K562 (cell line): Measurements from ENCODE around the gene MPDZ. TPM values are rescaled to one million over a fixed set of nuclear protein-coding genes. Genes with fewer than 3 reads are reported as not detected.
A peak's percentile ranks its signal among the peaks of the same experiment; 100 is the strongest.

Experiments
- ATAC-seq: fragments of 200-7000 bp; cut with Tn5 transposase; 3 replicates; pipeline ENCODE4 v1.9.1; 2020; ENCODE audit warnings: moderate library complexity
- BruUV-seq: library from RNA; stranded (reverse); fragments of 400-500 nt; replicated peaks from 2 replicates; lab custom pipeline; 2021; lab: Mats Ljungman, UMichigan
- CTCF ChIA-PET: fragments of 300-600 bp; formaldehyde crosslinking; extraction: SDS; loops from one replicate; lab custom pipeline; 2021; ENCODE audit warnings: low intra/inter-chr PET ratio; lab: Yijun Ruan, JAX
- POLR2A ChIA-PET: fragments of 300-600, 350-650 bp; sonication (Branson Sonifier 250); formaldehyde crosslinking; extraction: SDS; loops from one replicate; lab custom pipeline; 2021; ENCODE audit warnings: antibody characterized with exemption, inconsistent platforms; lab: Yijun Ruan, JAX
- DNase-seq, 4 experiments: peaks; one replicate each; pipeline versions ENCODE4 v3.0.0 to v3.0.0-alpha.2; 2011 to 2018; ENCODE audit warnings: low spot score in 3 of 4, mixed read lengths in 3 of 4; ENCODE audit errors: extremely low read depth in 1 of 4
- FAIRE-seq: peaks from 2 replicates; lab custom pipeline; 2011; peaks lifted over from hg19 to GRCh38; lab: Jason Lieb, UNC
- H2AFZ ChIP-seq: 2 replicates; pipeline ENCODE4 v1.6.0; 2011; ENCODE audit warnings: low read depth, low read length, control low read depth, inconsistent platforms
- H3K27ac ChIP-seq: fragments of 200-600 bp; 3 replicates; pipeline ENCODE4 v1.8.0; 2011; ENCODE audit warnings: low read depth, mild to moderate bottlenecking, control low read depth, inconsistent platforms, low read length, moderate library complexity, mixed read lengths; ENCODE audit errors: extremely low read depth
- H3K27me3 ChIP-seq, 2 experiments: fragments of 300-600 bp in 1 of 2; 2 replicates in 1 of 2; 3 replicates in 1 of 2; pipeline versions ENCODE4 v1.6.0 to v1.8.0; 2011; ENCODE audit warnings: inconsistent platforms in 2 of 2, low read length in 2 of 2, mild to moderate bottlenecking in 1 of 2, mixed read lengths in 1 of 2, moderate library complexity in 1 of 2; ENCODE audit not compliant: control insufficient read depth in 2 of 2, insufficient read depth in 2 of 2
- H3K36me3 ChIP-seq: fragments of 300-600 bp; 3 replicates; pipeline ENCODE4 v1.8.0; 2011; ENCODE audit warnings: mild to moderate bottlenecking, low read length, inconsistent platforms; ENCODE audit not compliant: control insufficient read depth, insufficient read depth
- H3K4me1 ChIP-seq, 2 experiments: fragments of 200-600 bp in 1 of 2; replicated peaks in 1 of 2; 2 replicates in 1 of 2; 3 replicates in 1 of 2; pipeline versions ENCODE4 v1.5.1 to v1.8.0; 2011; ENCODE audit warnings: inconsistent platforms in 2 of 2, low read length in 2 of 2, mild to moderate bottlenecking in 1 of 2, mixed read lengths in 1 of 2, moderate library complexity in 1 of 2; ENCODE audit not compliant: control insufficient read depth in 2 of 2, insufficient read depth in 2 of 2
- H3K4me2 ChIP-seq: 2 replicates; pipeline ENCODE4 v1.6.1; 2011; ENCODE audit warnings: low read length, control low read depth, inconsistent platforms, mixed read lengths; ENCODE audit not compliant: insufficient read depth
- H3K4me3 ChIP-seq: fragments of 200-600 bp; sonication (generic), shearing (Covaris generic); 2 replicates; pipeline ENCODE4 v1.5.1; 2016; ENCODE audit warnings: control low read depth, inconsistent platforms
- H3K79me2 ChIP-seq: fragments of 200-600 bp; 3 replicates; pipeline ENCODE4 v1.8.0; 2011; ENCODE audit warnings: low read length, inconsistent platforms; ENCODE audit not compliant: control insufficient read depth, insufficient read depth
- H3K9ac ChIP-seq, 2 experiments: 2 replicates each; pipeline versions ENCODE4 v1.6.0 to v1.6.1; 2011; ENCODE audit warnings: low read depth in 2 of 2, low read length in 2 of 2, control low read depth in 1 of 2, inconsistent platforms in 1 of 2, mild to moderate bottlenecking in 1 of 2, mixed read lengths in 1 of 2; ENCODE audit not compliant: insufficient read depth in 1 of 2
- H3K9me1 ChIP-seq: one replicate; pipeline ENCODE4 v1.6.0; 2011; ENCODE audit warnings: inconsistent platforms, mild to moderate bottlenecking, low read length, moderate library complexity; ENCODE audit not compliant: control insufficient read depth, insufficient read depth
- H3K9me3 ChIP-seq: replicated peaks from 2 replicates; pipeline ENCODE4 v1.5.1; 2011; ENCODE audit warnings: low read depth, low read length, inconsistent platforms; ENCODE audit not compliant: control insufficient read depth, insufficient read depth
- H4K20me1 ChIP-seq: replicated peaks from 2 replicates; pipeline ENCODE4 v1.6.1; 2011; ENCODE audit warnings: low read length, inconsistent platforms, mixed read lengths; ENCODE audit not compliant: control insufficient read depth, insufficient read depth
- RAD21 ChIP-seq, 2 experiments: fragments of 250-450 bp in 1 of 2; fragments of 450-650 bp in 1 of 2; sonication (Bioruptor Pico) in 1 of 2; formaldehyde crosslinking in 1 of 2; IDR thresholded peaks in 1 of 2; conservative IDR thresholded peaks in 1 of 2; 2 replicates each; pipeline versions ENCODE4 v1.4.0 to v1.8.0; 2020 to 2022; ENCODE audit warnings: mild to moderate bottlenecking in 2 of 2, moderate library complexity in 1 of 2
- SMC3 ChIP-seq: conservative IDR thresholded peaks from 2 replicates; pipeline ENCODE4 v1.6.1; 2011; ENCODE audit warnings: low read depth, low read length, improper control_type of control experiment; ENCODE audit not compliant: insufficient read depth
- TRIM24 ChIP-seq, 2 experiments: fragments of 450-650 bp; IDR thresholded peaks; 2 replicates each; pipeline ENCODE4 v1.6.1; 2016
- ZMIZ1 ChIP-seq, 2 experiments: fragments of 150-350 bp in 1 of 2; IDR thresholded peaks; 2 replicates each; pipeline ENCODE4 v1.6.1; 2012 to 2016; ENCODE audit warnings: low read depth in 2 of 2, low read length in 2 of 2, mild to moderate bottlenecking in 1 of 2, moderate library complexity in 1 of 2
- ZNF133 ChIP-seq: fragments of 250-450 bp; sonication (Bioruptor Pico); IDR thresholded peaks from 2 replicates; pipeline ENCODE4 v1.4.0; 2020; ENCODE audit warnings: mild to moderate bottlenecking
- ZNF407 ChIP-seq: fragments of 450-650 bp; IDR thresholded peaks from 2 replicates; pipeline ENCODE4 v1.6.1; 2016; ENCODE audit warnings: low read depth
- WGBS: fragments of 100-300 bp; shearing (Covaris generic); methylation state at CpG from one replicate; pipeline ENCODE4 v1.1.6; 2016; ENCODE audit warnings: low coverage, mixed read lengths; ENCODE audit not compliant: insufficient coverage; ENCODE audit errors: missing lambda C conversion rate; 5-methylcytosine and 5-hydroxymethylcytosine counted together
- in situ Hi-C: fragments of 300-500 bp; cut with MboI; formaldehyde crosslinking; loops from 4 replicates; pipeline ENCODE4 v1.15.0; 2018; ENCODE audit warnings: inconsistent platforms, mixed read lengths
- intact Hi-C: fragments of 100-400 bp; cut with micrococcal nuclease; formaldehyde crosslinking; loops from 2 replicates; pipeline ENCODE4 v1.14.2; 2022
- polyA plus RNA-seq, 8 experiments: library from polyadenylated mRNA; depleted of rRNA in 4 of 8; stranded (reverse) in 5 of 8; unstranded in 3 of 8; fragments of >200 nt; fragmentation: Nextera tagmentation in 2 of 8; fragmentation: Illumina TruSeq in 1 of 8; extraction: Ambion mirVana in 2 of 8; extraction: Trizol in 1 of 8; gene quantifications; 2 replicates each; pipeline versions ENCODE4 v1.2.1 to v1.2.3, GENCODE V29; 2011 to 2014; ENCODE audit warnings: inconsistent platforms in 1 of 8, missing spikeins in 1 of 8
- total RNA-seq, 7 experiments: library from RNA; depleted of rRNA in 6 of 7; stranded (reverse); fragments of >200 nt in 6 of 7; fragmentation: Illumina TruSeq in 2 of 7; extraction: Trizol in 2 of 7; gene quantifications; 2 replicates each; pipeline versions ENCODE4 v1.2.1 to v1.2.3, GENCODE V29; 2011 to 2021; ENCODE audit warnings: low replicate concordance in 1 of 7

The MPDZ gene
- total and polyA plus RNA-seq, 9 of the 15 experiments (the other 6 are each of a cell fraction or from before 2014, with no cell fraction given) = 3.9 to 13.2 (median 5.7) TPM

GRCh38 chr9:13088720-13089427 is 190.6 kb downstream of the MPDZ start:
- Histone ChIP-seq H3K79me2 (no peaks in the 10 kb centered on the region), H3K27me3 (no peaks in the 10 kb centered on the region), H3K36me3 (no peaks in the 10 kb centered on the region), H4K20me1 (no peaks in the 10 kb centered on the region), H3K4me2 (no peak overlapping the region), H3K9ac (no peak overlapping the region), H2AFZ (no peak overlapping the region), H3K4me1 (no peaks in the 10 kb centered on the region), H3K27ac (no peak overlapping the region), H3K9me3 (no peaks in the 10 kb centered on the region), H3K9me1 (no peaks in the 10 kb centered on the region), H3K4me3 (no peak overlapping the region)
- ChIA-PET POLR2A (no interaction called here), CTCF (interaction anchor here (0.6 to 2.1 kb wide), 2 partner anchors 55 to 486 kb away, joined by 3 to 10 read pairs; no protein-coding TSS in a partner anchor)
- no TSS peak for BruUV-seq
- intact Hi-C loops = loop anchor here (2.0 to 5.0 kb wide), 2 partner anchors 54 to 372 kb away; no protein-coding TSS in a partner anchor
- DNase-seq = peak; percentile 47 to 58 (median 50)
- ATAC-seq = peak; percentile 70; the same call in 2 of the 3 replicates
- in situ Hi-C loops = no loop called here
- 8% methylated on average over 6 of the region's 10 CpGs for WGBS
- FAIRE-seq = no peak
- no peak for TF ChIP-seq ZMIZ1 (IDR thresholded peaks at IDR 0.05; ENCODE audit: low read depth in 2 of 2, low read length in 2 of 2)
- peak; percentile 38; the same call in 1 of the 2 replicates for TF ChIP-seq SMC3
- TF ChIP-seq RAD21 (CRISPR knock-in tag; conservative IDR thresholded peaks at IDR 0.05 in 1 of 2, IDR thresholded peaks at IDR 0.05 in 1 of 2) = peak; percentile 35 to 52
- no peak for TF ChIP-seq ZNF133 (CRISPR knock-in tag)
- no peak for TF ChIP-seq TRIM24 (IDR thresholded peaks at IDR 0.05)
- TF ChIP-seq ZNF407 = no peak
